ENCODE results near the gene CFAP161. TPM values are rescaled to one million over a fixed set of nuclear protein-coding genes. Genes with fewer than 3 reads are reported as not detected.

CFAP161 gene
- total and polyA plus RNA-seq, 4 donors = 2.4 to 11.2 (median 3.9) TPM

DNA sequence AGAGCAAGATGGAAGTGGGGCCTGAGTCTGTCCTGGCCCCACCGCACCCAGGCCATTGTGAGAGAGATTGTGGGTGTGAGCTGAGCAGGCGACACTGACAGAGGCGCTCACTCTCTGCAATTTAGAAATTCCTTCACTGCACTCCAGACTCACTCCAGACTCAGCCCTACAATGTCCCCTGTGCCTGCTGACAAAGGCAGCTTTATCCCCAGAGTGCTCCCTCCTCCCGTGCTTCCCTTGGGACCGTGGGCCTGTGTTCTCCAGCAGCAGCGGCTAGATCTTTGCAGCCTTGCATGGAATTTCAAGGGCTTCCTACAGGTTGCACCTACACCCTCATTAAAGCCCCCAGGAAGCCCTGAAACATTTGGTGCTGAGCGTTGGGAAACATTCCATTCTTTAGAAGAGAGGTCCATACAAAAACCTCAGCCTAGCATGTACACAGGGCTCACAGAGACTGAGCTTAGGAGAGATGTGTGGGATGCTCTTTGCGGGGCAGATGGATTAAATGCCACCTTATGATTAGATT is 61.3 kb downstream of the CFAP161 start:
- H3K27ac ChIP-seq (ENCODE audit: low read depth in 1 of 2, low read length in 1 of 2) = no peak overlapping the region
- ATAC-seq (ENCODE audit: insufficient read depth, low FRiP score) (no peak), DNase-seq (peak; percentile 38 to 67 (median 66))
- WGBS, 2 donors = 64 to 80% methylated on average over 8 of the region's 8 CpGs
- no peaks in the 10 kb centered on the region for H3K27me3 ChIP-seq (ENCODE audit: control insufficient read depth in 3 of 3, insufficient read depth in 3 of 3, low read length in 2 of 3)
- no peaks in the 10 kb centered on the region for H3K9me3 ChIP-seq (ENCODE audit: control insufficient read depth in 4 of 4, insufficient read depth in 3 of 4, low read length in 3 of 4)
- no peaks in the 10 kb centered on the region for H3K36me3 ChIP-seq (ENCODE audit: control insufficient read depth in 4 of 4, insufficient read depth in 4 of 4, low read length in 4 of 4)
- no peak overlapping the region for H3K9ac ChIP-seq (ENCODE audit: insufficient read depth in 1 of 2, low read length in 2 of 2)
- no peak overlapping the region for H3K4me3 ChIP-seq
- TF ChIP-seq, protein P1, sequence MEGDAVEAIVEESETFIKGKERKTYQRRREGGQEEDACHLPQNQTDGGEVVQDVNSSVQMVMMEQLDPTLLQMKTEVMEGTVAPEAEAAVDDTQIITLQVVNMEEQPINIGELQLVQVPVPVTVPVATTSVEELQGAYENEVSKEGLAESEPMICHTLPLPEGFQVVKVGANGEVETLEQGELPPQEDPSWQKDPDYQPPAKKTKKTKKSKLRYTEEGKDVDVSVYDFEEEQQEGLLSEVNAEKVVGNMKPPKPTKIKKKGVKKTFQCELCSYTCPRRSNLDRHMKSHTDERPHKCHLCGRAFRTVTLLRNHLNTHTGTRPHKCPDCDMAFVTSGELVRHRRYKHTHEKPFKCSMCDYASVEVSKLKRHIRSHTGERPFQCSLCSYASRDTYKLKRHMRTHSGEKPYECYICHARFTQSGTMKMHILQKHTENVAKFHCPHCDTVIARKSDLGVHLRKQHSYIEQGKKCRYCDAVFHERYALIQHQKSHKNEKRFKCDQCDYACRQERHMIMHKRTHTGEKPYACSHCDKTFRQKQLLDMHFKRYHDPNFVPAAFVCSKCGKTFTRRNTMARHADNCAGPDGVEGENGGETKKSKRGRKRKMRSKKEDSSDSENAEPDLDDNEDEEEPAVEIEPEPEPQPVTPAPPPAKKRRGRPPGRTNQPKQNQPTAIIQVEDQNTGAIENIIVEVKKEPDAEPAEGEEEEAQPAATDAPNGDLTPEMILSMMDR (IDR thresholded peaks at IDR 0.05; ENCODE audit: control extremely low read depth, extremely low read depth) = no peak
- peaks cover 0 to 10% (median 3%) of the 10 kb centered on the region in 5 donors for H3K4me1 ChIP-seq (ENCODE audit: control insufficient read depth in 5 of 5, insufficient read depth in 5 of 5, low read length in 5 of 5)

- TF ChIP-seq, protein P1 (IDR thresholded peaks at IDR 0.05; ENCODE audit: control extremely low read depth, extremely low read depth) = no peak
- Histone ChIP-seq H3K4me3 (no peak within 1 kb of the TSS), H3K27me3 (ENCODE audit: control insufficient read depth in 3 of 3, insufficient read depth in 3 of 3, low read length in 2 of 3) (no peaks in the 10 kb centered on the region), H3K9me3 (ENCODE audit: control insufficient read depth in 4 of 4, insufficient read depth in 3 of 4, low read length in 3 of 4) (no peaks in the 10 kb centered on the region), H3K9ac (ENCODE audit: insufficient read depth in 1 of 2, low read length in 2 of 2) (no peak within 1 kb of the TSS), H3K36me3 (ENCODE audit: control insufficient read depth in 4 of 4, insufficient read depth in 4 of 4, low read length in 4 of 4) (no peaks in the 10 kb centered on the region), H3K27ac (ENCODE audit: low read depth in 1 of 2, low read length in 1 of 2) (peak within 1 kb of the TSS in 1 of 2 donors; percentile 15), H3K4me1 (ENCODE audit: control insufficient read depth in 5 of 5, insufficient read depth in 5 of 5, low read length in 5 of 5) (peaks cover 0 to 8% (median 0%) of the 10 kb centered on the region in 5 donors)
- 87 to 94% methylated on average over 16 of the region's 16 CpGs for WGBS, 2 donors
- DNase-seq (no peak), ATAC-seq (ENCODE audit: insufficient read depth, low FRiP score) (no peak)
Measured at GRCh38 chr15:81196576-81197254, 62.6 kb downstream of the CFAP161 start, which contains the start of gene IL16. IL16 (plus strand) TSS chr15:81196879; CDS start chr15:81225400, 28,521 bp downstream.

DNA sequence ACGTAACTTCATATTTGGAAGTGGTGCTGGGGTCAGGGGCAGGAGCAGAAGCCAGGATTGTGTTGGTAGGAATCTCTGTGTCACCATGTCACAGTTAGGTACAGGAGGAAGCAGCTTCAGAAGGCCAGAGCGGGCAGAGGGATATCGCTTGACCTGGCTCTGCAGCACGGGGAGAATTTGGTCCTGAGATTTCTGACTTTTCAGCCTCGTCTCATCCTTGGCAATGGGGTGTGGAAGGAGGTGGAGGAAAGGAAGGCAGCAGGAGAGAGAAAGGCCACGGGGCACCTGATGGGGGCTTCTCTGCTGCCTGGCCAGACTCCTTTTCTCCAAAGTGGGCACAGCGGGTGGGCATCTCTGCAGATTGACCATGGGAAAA is 63.2 kb downstream of the CFAP161 start:
- WGBS, 2 donors = 90 to 95% methylated on average over 7 of the region's 7 CpGs
- no peaks in the 10 kb centered on the region for H3K27me3 ChIP-seq (ENCODE audit: control insufficient read depth in 3 of 3, insufficient read depth in 3 of 3, low read length in 2 of 3)
- H3K36me3 ChIP-seq (ENCODE audit: control insufficient read depth in 4 of 4, insufficient read depth in 4 of 4, low read length in 4 of 4) = no peaks in the 10 kb centered on the region
- no peak overlapping the region for H3K4me3 ChIP-seq
- ATAC-seq (ENCODE audit: insufficient read depth, low FRiP score) = no peak
- H3K4me1 ChIP-seq (ENCODE audit: control insufficient read depth in 5 of 5, insufficient read depth in 5 of 5, low read length in 5 of 5) = peaks cover 0 to 8% (median 0%) of the 10 kb centered on the region in 5 donors
- TF ChIP-seq, protein P1 (IDR thresholded peaks at IDR 0.05; ENCODE audit: control extremely low read depth, extremely low read depth) = no peak
- H3K9ac ChIP-seq (ENCODE audit: insufficient read depth in 1 of 2, low read length in 2 of 2) = no peak overlapping the region
- H3K9me3 ChIP-seq (ENCODE audit: control insufficient read depth in 4 of 4, insufficient read depth in 3 of 4, low read length in 3 of 4) = no peaks in the 10 kb centered on the region
- peak overlapping the region in 1 of 2 donors; percentile 15 for H3K27ac ChIP-seq (ENCODE audit: low read depth in 1 of 2, low read length in 1 of 2)
- no peak for DNase-seq

All from lung (tissue), 12 donors.